HG03103 (cell line): ENCODE results near the gene KCTD6.

ENCODE experiments used
- ATAC-seq: cut with Tn5 transposase; IDR thresholded peaks from one replicate; pipeline ENCODE4 v1.9.1; 2021; ENCODE audit warnings: low read depth; ENCODE audit not compliant: unreplicated experiment

Gene KCTD6

DNA sequence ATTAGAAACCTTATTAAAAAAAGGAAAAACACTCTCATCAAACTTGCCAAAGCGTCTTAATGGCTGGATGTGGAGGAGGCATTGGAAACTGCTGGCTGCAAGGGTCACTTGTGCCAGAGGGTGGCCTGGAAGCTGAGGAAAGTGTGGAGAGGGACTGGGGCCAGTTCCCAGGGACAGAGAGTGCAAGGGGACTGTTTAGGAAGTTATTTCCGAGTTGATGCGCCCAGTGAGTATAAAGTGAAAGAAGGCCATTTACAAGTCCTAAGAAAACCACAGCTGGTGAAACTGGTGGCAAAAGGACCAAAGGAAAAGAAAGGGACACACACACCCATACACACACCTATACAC is 7.2 kb upstream of the KCTD6 start:
- no peak for ATAC-seq

DNA sequence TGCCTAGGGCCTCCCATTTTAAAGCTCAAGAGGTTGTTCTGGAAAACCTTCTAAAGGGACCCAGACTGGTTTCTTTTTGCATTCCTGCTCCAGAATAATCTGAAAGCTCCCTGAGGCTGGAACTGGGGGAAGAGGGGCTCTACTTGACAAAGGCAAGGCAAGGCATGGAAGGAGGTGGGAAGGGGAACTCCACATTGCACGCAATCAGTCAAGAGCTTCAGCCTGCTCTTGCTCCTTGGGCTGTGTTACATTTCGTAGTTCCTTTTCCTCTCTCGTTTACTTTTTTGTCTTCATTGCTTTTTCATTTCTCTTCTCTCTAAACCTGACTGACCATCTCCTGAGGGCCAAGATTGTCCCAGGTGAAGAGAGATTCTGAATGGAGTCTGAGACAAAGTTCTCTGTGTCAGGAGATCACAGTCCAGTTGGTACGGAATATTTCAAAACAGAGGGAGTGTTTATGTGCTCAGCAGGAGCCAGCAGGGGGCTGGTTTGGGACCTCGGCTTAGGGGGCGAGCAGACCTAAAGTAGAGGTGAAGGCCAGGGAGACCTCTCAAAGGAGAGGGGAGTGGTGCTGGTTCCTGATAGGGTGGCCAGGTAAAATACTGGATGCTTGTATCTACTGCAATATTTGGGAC is 6.0 kb upstream of the KCTD6 start:
- ATAC-seq, result no peak

DNA sequence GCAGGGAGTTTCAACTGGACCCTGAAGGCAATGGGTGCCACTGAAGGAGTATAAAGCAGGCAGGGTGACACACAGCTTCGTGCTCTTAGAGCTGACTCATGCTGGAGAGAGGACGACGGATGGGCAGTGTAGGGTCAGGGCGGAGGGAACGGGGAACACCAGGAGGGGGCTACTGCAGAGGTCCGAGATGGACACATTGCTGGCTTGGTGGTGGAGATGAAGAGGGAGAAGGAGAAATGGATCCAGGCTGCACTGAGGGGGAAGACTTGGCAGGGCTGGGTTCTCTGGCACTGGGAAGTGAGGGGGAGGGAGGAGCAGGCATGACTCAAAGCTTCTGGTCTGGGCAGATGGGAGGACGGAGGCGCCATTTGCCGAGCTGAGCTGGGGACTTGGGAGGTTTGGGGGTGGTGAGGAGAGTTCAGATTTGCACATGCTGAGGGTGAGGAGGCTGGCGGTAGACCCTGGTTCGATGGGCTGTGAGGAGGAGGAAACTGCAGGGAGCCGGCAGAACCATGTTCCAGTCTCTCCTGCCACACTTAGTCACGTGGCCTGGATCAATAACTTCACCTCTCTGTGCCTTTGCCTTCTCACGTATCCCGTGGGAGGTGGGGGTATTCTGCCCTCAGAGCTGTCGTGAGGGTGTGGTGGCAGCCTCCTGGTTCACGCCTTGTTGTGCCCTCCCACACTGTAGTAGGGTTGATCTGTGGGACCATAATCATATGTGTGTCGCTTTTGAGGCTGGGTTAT is 4.6 kb upstream of the KCTD6 start:
- ATAC-seq, result no peak

DNA sequence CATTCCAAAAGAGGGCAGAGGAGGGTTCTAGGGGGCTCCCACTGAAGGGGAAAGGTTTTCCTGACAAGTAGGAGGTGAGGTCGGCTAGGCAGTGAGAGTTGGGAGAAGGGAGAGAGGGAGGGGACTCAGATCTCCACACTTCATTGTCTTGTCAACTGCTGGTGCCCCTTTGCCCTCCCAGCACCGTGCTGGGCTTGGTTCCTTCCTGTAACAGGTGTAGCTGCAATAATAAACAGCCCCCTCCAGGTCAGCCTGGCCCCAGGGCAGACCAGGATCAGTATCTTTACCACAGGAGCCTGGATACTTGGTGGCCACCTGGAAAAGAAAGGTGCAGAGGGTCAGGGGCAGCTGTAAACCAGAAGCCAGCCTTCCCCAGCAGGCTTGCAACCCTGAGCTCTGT is 2.9 kb upstream of the KCTD6 start:
- no peak for ATAC-seq

DNA sequence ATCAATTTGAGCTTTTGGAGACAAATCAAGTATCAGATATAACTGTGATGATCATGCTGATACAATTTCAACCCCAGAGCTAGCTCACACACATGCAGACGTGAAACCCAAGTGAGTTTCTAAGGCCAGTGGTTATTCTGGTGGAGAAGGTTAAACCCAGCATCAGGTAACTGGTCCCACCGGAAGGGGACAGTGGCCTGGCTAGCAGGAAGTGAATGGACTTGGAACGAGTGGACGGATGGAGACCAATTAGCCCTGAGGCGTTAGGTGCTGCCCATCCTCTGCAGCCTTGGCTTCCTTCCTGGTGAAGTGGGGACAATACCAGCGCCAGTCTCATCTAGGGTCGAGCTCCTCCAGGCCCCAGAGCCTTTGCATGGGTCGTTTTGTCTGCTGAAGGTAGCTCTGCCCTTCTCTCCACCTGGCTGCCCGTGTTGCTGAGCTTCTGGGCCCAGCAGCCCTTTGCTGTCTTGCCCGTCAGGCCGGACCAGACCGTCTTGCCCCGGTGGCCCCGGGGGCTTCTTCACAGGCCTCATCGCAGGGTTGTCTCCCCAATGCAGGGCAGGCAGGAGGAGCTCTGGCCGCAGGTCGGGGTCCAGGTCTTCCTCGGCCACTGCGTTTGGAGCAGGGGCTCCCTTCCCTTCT is 915 bp upstream of the KCTD6 start:
- ATAC-seq, result no peak

DNA sequence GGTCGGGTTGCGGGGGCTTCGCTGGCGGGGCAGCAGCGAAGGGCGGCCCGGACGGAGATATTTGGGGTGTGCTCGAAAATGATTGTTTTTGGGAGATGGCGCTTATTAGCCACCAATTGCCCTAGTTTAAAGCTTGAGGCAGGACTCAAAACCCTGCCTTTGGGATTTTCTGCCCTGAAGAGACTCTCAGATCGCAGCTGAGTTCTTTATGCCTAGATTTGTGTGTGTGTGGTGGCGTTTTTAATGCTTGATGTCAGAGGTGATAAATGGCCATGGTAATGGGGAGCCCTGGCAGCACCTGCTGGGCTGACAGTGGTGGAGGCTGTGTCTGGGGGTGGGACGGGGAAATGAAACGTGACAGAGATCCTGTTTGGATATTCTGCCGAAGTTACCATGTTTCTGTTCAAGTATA is 604 bp downstream of the KCTD6 start:
- ATAC-seq, result no peak

DNA sequence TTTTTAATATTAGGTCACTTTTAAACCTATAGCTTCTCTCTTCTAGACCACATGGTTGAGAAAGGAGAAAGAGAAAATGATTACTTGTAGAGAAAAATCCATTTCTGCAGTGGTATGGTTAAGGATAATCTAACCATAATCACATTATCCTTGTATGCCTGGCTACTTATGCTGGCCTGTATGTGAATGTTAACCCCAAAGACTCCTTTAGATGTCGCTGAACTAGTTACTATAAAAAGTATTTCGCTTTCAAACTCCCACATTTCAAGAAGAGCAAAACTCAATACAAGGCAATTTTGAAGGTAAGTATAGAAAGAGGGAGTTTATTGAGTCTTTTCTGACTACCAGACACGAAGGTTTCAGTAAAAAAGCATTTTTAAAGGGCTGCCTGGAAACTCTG is 2.2 kb downstream of the KCTD6 start:
- ATAC-seq, result no peak

DNA sequence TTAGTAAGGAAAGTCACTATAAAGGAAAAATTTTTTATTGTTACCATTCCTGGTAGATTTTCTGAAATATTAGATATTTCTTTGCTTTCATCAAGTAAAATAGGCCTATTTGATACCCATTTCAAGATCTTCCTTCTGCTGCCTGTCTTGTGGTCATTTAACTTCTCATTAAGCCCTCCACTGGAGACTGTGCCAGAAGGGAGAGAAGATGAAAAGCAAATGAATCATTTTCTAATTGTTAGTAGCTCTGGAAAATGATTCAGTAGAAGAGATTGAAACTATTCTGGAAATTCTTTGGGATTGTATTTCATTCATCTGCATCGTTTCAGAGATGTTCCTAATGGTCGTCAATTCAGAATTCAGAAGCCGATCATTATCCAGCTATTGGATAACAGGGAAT is 3.2 kb downstream of the KCTD6 start:
- no peak for ATAC-seq

DNA sequence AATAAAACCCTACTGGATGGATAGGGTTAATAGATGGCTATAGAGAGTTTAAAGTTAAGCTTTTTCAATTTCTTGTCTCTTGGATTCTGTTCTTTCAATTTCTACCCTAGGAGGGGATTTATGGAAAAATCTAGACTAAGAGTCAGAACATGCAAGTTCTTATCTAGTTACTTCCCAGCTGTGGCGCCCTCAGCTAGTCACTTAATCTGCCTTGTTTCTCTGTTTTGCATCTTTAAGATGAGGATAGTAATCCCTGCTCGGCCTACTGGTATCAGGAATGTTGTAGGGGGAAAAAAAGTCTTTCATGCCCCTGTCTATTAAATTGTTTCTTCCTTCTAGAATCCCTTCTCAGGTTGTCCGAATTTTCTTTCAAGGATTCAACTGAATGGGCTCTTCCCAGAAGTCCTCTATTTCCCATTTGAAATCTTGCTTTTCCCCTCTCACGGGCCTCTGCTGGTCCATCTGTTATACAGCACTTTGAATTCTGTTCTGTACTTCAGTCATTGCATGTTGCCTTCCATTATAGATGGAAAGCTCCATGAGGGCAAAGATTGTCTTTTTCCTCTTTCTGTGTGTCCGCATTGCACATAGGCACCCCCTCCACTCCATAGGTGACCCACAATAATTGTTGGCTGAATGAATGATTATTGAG is 4.4 kb downstream of the KCTD6 start:
- no peak for ATAC-seq

DNA sequence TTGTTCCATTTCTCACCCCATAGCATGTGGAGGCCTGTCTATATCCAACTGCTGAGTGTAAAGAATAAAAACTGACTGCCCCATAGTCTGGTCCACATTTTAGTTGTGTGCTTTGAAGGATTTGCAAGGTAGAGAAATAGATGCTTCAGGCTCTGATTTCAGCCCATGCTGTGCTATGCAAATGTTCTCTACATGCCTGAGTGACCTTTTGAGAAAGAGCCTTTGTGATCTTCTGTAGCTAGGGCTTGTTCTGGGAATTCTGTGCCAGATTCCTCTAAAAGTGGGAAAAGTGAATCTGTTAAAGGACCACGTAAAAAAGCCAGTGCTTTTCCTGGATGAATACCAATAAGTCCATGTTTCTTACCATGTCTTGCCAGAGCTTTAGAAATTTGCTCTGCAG is 5.2 kb downstream of the KCTD6 start:
- no peak for ATAC-seq

DNA sequence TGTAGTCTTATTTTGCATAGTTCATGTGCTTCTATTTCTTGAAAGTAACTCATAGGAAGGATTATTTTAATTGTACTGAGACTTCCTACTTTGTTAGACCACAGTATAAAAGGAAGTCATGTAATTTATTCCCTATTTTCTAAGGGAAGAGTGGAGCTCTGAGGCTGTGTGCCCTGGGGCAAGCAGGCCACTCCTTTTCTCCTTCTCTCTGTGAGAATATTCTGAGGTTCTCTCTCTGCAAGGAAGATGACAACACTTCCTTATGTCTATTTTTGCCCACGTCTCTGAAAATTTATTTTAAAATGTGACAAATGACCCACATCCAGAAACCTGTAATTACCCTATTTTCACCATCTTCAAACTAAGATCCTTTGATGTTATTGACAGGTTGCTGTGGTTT is 11.0 kb downstream of the KCTD6 start:
- ATAC-seq, result no peak

DNA sequence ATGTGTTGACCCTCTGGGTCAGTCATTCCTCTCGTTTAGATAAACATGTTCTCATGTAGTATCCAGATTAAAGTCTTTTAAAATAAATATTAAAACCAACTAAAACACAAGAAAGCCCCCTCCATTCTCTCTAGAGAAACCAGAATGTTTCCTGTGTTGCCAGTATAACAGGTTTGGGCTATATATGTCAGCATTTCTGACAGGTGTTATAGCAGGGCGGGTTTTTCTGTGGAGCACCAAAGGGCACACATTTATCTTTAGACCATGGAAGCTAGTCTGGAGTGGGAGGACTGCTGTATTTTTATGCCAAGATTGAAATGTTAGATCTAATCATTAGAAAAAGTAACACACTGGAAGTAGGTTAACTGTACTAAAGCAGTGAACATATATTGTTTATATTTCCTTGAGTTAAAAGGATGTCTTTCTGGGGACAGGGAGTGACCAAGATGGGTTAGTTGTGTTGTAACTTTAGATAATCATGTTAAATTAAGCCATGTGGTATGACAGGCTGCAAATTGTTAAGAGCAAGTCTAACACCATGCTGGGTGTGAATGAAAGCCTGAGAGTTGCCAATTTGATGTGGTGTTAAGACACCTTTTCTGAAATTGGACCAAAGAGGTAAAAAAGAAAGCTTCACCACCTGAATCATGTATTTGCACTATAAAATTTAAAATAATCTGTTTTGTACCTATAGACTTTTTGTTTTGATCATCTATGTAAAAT is 15.6 kb downstream of the KCTD6 start:
- no peak for ATAC-seq

DNA sequence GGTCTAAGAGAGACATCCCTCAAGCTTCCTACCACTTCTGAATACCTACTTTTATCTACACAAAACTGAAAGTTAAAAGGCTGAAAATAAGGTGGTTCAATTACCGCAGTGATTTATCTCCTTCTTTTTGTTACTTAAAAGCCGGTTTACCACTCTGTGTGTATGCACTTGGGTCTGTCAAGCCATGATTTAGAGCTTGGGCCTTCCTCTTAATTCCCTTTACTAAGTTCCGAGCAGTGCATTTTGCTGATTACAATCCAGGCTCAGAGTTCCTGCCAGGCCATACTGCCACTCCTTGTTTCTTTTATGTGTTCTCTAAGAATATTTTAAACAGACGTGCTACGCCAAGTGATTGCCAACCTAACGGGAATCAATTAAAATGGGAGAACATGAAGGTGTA is 16.5 kb downstream of the KCTD6 start:
- no peak for ATAC-seq

DNA sequence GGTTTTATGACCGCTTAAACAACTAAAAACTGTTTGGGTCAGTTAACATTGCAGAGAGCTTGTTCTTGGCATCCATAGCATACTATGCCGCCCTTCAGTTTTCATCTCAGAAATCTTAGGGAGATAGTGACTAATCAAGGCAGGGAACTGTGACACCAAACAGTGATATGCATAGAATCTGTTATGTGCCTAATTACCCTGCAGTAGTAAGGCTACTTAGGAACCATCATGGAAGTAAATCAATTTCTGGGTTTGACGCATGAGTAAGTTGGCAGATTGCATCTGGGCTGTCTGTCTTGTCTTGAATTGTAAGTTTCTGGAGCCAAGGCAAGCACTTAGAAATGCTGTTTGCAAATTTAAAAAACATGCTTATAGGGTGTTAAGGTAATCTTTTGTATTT is 22.5 kb downstream of the KCTD6 start:
- ATAC-seq, result no peak

DNA sequence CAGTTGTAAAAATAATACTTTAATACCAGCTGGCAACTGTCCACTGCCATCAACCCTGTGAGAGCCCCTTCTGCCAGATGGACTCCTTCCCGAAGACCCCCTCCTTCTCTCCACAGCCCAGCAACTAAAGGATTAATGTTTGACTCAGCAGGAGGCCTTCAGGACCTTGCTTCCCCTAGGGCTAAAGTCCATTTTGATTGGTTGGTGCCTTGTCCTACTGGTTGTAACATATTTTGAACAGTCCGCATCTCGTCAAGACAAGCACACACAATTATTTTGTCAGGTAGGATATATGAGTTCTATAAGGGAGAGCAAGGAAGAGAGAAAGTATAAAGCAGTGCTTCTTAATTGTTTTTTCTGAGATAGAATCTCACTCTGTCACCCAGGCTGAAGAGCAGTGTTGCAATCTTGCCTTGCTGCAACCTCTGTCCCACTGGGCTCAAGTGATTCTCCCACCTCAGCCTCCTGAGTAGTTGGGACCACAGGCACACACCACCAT is 26.4 kb downstream of the KCTD6 start:
- ATAC-seq, result no peak

DNA sequence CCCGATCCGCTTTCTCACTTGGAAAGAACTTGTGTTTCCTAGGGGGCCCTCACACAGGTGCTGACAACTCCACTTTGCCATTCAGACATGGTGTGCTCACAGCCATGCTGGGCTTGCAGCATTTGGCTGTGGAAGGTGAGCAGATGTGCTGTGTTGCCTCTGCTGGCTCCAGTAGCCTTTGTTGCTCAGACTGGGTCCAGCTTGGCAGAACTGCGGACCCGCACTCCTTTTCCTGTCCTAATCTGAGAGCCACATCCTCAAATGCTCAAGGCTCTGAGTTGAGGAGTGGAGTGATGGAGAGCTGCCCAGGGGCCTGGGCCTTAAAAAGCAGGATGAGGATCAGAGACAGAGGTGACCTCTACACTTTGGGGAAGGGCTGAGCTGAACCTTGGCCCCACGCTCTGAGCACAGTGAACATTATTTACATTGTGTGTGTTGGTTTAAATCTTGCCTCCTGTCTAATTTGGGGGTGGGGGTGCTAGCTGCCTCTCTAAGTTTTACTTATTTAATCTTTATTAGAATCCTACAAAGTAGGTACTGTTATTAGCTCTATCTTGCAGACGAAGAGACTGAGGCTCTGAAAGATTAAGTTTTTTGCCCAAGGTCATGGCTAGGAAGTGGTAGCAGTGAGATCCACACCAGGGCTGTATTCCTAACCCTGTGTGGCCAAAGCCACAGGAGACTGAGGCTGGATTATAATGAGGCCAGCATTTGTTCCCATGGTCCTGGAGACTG is 27.9 kb downstream of the KCTD6 start:
- ATAC-seq, result no peak

DNA sequence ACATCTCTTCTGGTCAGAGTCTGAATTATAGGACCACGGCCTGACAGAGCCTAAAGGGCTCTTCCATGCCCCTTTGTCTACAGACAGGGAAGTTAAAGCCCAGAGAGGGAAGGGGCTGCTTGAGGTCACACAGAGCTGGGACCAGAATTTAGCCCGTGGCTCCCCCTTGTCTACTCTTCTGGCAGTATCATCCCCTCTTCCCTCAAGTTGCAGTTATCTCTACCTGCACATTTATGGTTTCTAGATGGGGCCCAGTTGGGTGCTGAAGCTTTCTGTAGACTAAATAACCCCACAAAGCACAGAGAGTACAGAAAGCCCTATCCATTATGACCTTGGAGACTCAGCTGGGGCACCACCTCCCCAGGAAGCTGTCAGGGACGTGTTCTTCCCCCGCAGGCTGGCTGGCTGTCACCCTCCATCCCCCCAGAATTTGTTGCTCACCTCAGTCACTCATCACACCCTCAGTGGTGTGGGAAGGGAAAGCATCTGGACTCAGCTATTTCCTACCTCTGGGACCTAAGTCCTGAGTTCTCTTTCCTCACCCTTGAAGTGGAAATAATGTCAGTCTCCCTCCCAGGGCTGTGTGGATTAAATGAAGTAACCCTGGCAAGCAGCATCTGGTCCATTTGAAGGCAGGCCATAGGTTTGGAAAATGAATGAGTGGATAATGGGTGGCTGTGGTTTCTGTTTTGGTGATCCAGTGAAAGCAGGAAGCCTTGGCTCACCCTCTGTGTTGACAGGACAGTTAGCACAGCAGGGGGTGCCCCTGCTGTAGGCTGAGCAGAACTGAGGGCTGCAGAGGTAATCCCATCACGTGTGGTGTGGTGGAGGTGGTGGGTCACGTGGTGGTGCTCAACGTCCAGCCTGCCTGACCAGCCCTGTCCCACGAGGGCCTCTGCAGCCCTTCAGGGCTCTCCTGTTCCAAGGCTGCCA is 28.8 kb downstream of the KCTD6 start:
- ATAC-seq, result no peak

DNA sequence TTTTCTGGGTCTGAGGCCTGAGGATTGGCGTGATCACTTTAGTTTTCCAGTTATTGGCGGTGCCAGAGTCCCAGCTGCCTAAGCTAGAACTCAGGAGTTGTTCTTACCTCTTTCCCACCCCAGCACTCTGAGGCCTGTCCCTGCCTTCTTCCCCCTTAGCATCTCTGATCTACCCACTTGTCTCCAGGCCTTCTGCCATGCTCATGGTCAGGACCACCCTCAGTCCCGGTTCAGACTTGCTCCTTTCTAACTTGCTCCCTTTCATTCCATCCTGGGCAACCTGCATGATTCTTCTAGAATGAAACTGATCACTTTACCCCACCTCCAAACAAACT is 29.4 kb downstream of the KCTD6 start:
- ATAC-seq, result no peak

DNA sequence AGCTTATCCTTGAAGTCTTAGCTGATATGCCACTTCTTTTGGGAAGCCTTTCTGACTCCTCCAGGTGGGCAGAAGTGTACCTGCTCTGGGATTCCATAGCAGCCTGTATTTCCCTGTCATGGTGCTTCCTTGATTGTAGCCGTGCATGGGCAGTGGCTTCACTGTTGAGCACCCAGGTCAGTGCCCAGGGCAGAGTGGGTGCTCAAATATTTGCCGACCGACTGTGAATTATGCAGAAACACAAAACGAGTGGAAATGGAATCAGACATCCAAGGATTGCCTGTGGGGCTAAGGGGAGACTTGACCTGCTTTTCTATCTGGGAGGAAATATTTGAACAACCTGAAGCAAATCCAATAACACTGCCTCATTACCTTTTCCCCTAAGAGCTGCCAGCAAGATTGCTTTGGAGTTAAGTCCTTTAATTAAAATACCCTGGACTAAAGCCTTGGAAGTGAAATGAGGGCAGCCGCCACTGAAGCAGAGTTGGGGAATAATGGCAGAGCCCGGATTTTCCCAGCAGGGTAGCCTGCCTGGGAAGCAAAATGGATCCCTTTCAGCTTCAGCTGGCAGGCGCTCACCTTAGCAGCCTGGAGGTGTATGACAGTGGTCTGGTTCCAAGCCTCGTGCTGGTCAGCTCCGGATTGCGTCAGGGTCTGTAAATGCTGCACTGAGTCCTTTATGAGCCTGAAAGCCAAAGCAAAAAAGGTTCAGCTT is 30.2 kb downstream of the KCTD6 start:
- no peak for ATAC-seq
